CD4-positive, alpha-beta T cell treated with Interleukin-6 for 4 hours (primary cell): ENCODE measurements around the gene ARL14.

Experiments
- DNase-seq: peaks from one replicate; pipeline ENCODE4 v3.0.0-alpha.2; 2020; ENCODE audit warnings: mixed read lengths

The ARL14 gene

DNA sequence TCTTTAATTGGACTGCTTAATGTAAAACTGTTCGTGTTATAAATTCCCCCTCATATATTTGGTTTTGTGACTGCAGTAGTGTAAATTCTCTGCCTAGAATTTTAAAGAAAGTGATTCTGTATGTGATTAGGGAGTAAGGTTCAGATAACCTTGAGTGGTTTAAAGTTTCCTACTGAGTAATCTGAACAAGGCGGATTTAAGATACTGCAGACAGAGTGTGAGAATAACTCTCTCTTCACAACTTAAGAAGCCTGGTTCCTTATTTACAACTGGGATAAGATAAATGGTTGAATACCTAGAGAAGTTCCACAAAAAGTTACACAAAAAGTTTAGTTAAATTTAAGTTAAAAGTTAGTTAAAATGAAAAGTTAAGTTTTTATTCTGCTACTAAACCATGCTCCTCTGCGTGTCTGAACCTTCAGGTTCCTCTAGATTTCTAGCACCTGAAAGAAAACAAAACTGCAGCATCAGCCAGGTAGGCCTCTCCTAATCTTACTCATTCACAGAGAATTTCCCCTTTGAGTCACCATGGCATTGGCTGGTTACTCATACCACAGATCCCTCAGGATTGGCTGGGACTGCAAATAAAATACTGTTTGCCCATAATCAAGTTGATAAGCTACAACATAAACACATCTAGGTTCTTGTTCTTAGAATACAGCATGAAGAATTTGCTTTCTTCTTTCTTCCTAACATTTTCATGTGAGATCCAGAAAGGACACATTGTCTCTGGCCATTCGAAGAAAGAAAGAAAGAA is at the start of gene ARL14:
TSS of gene ARL14 (plus strand) at position 614 of the 757 bp plus-strand sequence. CDS start 187 bp downstream, outside the sequence.
- no peak for DNase-seq

DNA sequence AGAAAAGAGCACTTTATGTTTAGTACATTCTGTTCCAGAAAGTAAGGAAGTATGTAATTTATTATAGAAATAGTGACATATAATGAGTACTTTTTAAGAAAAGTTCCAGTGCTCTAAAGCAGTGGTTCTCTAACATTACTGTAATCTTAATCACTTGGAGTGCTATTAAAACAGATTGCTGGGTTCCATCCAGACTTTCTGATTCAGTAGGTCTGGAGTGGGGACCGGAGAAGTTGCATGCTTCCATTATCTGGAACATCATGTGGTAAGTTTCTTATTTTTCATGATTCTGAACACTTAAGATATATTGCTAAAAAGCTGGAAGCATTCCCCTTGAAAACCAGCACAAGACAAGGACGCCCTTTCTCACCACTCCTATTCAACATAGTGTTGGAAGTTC is 47.5 kb upstream of the ARL14 start:
- no peak for DNase-seq

DNA sequence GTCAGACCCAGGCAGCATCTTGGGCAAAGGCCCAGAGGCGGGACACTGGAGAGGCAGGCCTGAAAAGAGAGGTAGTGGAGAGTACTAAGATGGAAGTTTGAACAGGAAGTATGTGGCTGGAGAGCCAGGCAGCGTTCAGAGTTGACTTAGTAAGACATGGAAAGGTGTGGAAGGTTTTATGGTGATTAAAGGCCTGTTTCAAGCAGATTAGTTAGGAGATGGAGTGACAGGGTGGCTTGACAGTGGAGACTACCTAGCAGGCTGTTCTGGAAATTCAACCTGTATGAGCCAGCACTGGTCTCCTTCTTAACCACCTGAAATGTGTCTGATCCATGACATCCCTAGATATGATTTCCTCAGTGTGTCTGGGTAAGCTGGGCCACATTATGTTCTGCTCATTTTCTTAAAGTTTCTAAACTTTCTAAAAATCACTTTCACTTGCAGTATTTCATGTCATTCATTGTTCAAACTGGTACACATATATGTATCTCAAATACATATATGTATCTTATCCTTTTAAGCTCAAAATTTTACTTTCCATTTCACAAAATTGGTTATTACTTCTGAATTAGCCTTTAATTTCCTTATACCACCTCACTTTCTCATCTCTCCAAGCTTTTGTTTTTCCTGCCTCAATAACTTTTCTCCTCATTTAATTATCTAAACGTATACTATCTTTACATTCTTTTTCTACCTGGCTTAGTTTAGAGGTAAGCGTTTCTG is 43.4 kb upstream of the ARL14 start:
- no peak for DNase-seq

DNA sequence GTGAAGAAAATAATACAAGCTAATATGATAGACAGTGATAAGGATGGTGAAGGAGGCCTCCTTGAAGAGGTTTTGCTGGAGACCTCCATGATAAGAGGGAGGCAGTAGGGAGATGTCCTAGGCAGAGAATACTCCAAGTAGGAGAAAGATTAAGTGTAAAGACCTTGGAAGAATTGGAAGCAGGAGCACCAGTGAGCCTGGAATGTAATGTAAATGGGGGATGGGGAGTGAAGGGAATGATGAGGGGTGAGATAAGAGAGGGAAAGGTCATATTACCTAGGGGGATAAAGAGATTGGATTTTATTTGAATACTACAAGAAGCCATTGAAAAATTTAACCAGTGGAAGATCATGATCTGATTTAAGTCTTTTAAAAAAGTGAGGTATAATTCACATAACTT is 41.7 kb upstream of the ARL14 start:
- no peak for DNase-seq

DNA sequence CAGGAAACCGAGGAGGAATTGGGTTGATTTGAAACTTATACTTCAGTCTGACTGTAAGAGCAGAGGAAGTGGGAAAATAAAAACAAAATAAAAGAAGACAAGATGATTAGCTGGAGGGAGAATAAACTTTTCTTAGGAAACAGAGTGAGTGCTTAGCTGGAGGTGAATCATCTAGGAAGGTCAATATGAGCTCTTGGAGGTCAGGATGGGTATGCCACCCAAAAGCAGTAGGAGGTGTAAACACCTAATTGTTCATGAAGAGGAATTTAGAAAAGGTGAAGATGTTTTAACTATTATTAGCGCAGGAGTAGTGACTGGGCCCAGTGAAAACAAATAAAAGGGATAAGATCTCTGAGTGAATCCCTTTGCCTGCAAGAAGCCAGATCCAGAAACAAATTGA is 39.9 kb upstream of the ARL14 start:
- no peak for DNase-seq

DNA sequence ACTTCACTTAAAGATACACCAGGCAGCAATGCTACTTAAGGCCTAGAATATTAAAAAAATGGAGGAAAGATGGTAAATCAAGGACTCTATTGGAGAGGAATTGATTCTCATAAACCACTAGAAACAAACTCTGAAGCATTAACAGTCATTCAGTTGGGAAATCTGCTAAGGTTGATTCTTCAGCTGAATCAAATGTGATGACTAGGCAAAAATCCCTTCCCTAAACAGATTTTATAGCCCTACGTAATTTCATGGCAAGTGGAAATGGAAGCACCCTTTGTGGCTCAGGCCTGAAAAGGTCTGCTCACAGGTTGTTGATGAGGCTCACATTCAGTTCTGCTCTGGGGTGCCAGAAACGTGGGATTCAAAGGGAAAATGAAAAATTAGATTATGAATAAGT is 38.8 kb upstream of the ARL14 start:
- DNase-seq = no peak

DNA sequence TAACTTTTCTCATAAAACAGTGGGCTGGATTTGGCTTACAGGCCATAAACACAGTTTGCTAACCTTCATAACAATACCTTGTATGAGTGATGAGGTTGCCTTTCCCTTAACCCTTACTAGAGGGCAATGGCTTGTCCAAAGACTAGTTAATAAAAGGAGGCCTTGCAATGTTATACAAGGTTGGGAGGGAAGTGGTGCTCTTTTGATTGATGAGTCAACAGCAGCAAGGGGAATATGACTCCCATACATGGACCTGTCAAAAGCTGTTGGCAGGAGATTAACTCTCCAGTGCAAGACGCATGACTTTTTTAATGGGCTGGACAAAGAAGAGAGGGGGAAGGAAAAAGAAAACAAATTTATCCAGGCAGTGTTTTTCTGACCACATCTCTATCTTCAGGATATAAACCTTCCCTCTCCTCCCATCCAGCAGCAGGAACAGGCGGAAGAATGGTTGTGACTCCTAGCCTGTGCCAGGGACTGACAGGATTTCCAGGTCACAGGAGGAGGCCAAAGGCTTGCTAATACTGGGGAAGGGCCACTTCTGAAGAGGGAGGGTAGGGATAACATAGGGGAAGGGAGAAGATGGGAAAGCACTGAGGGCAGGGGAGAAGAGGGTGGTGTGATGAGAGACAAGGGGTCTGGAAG is 35.2 kb upstream of the ARL14 start:
- DNase-seq = no peak

DNA sequence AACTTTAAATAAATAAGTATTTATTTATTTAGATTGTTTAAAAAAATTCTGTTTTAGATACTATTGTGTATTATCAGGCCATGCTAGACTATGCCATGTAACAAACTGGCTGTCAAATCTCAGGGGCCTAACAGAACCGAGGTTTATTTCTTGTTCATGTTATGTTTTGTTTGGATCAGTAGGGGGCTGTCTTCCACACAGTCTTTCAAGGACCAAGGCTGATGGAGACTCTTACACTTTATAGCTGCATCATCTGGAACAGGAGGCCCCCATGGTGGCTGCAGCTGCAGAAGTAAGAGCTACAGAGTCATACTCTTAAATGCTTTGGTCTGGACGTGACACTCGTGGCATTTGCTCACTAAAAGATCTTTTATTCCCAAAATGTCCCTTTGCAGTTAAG is 33.0 kb upstream of the ARL14 start:
- no peak for DNase-seq

DNA sequence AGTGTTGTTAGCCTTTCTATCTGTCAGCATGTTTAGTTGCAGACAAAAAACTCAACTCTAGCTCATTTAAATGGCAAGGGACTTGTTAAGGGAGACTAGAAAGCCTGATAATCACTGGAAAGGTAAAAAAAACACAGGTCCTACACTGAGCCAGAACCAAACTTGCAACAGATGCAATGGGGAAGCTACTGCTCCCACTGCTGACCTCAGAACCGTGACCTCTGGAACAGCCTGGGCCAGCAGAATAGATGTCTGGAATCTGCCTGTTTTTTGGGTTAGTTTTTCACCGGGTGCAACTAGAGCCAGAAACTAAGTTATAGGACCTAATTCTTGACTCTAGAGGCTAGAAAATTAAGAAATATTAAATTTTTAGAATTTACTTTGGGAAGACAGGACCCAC is 32.5 kb upstream of the ARL14 start:
- DNase-seq = no peak

DNA sequence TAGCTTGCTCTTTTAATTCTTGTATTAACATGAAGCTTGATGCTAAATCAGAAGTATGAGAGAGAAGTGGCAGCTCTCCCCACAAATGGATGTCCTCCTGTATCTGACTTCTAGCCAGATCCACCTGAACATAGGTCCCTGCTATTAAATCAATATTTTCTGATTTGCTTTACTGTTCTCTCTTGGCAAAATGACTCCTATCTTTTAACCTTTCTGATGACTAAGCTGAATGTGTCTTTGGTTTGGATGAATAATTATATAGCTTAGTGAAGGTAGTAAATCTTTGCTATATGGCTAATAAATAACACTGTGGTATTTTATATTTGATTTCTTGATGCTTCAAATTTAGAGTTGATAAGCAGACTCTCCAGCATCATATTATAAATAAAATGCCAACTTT is 28.3 kb upstream of the ARL14 start:
- DNase-seq = no peak

DNA sequence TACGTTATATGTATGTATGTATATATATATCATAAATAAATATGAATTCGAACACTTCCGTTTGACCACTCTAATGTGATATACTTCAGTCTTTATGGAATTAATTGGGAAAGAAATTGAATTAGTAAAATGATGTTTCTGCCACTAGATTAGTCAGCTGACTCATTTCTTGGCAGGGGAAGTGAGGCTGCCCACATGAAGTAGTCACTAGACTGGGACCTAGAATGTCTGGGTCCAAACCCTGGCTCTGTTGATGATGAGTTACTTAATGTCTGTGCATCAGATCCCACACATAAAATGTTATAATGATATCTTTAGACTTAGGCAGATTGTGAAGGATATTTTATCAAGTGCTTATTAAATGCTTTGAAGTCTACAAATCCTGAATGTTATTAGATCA is 27.4 kb upstream of the ARL14 start:
- DNase-seq = no peak

DNA sequence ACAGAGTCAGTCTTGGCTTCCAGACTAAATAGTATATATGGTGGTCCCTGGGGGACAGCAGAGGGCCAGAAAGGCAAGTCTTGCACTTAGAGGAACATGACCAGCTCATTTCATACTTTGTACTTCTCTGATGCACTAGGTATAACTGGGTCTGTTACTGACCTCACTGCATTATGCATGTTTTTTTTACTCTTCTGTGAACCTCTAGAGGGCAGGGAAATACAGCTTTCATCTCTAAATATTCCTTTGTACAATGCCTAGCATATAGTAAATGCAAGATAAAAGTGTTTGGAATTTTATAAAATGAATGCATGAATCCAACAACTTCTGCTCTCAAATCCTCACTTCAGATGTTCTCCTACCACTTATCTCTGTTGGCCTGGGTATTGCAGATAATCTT is 23.4 kb upstream of the ARL14 start:
- DNase-seq = no peak

DNA sequence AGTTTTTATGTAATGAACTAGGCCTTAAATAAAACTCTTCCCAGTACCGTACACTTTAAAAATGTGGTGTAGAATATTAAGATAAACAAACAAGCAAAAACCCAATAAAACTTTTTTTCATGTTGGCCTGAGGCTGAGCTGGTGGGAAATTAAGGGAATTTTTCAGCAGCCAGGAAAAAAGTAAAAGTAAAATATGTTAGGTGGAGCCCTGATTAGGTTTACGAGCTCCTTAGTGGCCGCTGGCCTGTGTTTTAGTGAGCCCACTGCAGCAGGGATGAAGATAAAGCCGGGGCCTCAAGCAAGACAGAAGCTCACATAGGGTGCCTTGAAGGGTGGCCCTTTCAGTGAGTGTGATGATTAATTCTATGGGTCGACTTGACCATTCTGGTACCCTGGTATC is 16.1 kb upstream of the ARL14 start:
- no peak for DNase-seq

DNA sequence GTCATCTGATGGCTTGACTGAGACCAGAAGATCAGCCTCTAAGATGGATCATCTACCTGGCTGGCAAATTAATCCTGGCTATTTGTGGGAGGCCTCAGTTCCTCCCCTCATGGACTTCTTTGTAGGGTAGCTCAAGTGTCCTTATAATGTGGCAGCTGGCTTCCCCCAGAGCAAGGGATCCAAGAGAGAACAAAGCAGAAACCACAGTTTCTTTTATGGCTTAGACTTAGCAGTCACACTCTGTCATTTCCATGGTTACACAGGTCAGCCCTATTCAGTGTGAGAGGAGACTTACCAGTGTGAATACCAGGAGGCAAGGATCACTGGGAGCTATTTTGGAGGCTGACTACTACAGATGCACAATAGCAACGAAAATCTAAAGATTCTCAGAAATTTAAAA is 15.3 kb upstream of the ARL14 start:
- no peak for DNase-seq

DNA sequence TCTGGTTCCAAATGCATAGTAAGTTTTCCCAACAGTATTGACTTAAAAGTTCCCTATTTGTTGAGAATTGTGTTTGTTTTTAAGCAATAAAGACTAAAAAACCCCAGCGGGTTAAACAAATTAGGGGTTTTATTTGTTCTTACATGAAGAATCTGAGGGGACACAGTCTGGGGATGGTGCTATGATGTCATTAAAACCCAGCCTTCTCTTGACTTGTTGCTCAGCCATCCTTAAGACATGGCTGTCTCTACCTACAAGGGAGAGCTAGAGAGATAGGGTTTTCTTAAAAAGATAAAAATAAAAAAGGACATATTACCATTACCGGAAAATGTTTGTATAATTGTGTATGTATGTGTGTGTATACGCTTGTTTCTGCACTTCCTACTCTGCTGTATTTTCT is 11.7 kb upstream of the ARL14 start:
- DNase-seq = no peak

DNA sequence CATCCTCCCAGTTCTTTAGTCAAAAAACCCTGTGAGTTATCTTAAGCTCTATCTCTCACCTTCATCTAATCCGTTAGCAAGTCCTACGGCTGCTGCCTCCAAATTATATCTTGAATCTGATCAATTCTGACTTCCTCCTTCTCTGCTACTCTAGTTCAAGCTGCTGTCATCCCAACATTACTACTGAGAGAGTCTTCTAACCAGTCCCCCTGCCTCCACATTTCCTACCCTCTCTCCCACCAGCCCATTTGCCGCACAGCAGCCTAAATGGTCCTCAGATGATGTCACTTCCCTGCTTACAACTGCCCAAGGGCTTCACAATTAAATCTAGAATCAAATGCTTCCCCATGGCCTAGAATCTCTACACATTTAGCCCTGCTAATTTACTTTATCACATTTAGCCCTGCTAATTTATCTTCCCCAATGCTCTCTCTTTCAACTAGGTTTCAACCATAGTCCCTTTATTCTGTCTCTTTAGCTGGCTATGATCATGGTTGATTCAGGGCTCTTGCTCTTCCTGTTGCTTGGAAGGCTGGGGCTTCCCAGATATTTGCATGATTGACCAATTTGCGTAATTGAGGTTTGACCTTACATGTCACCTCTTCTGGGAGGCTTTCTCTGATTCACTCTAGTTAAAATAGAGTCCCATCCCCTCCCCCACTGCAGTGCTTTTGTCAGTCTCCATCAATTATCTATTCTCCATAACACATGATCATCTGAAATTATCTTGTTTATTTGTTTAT is 11.0 kb upstream of the ARL14 start:
- no peak for DNase-seq

DNA sequence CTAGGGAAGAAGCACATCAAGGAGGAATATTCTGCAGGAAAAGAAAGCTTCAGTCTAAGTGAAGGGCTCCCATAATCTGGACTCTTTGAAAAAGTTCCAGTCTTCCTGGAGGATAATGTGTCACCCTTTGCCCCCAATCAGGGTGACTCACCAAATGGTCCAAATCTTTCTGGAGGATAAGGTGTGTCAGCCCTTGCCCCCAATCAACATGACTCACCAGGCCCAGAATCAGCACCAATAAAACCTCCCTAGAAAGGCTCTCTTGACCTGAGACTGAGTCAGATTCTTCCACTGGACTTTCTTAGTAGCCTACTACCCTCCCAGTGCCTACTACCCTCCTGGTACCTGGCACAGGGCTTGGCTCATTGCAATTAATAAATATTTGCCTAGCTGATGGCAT is 9.5 kb upstream of the ARL14 start:
- no peak for DNase-seq

DNA sequence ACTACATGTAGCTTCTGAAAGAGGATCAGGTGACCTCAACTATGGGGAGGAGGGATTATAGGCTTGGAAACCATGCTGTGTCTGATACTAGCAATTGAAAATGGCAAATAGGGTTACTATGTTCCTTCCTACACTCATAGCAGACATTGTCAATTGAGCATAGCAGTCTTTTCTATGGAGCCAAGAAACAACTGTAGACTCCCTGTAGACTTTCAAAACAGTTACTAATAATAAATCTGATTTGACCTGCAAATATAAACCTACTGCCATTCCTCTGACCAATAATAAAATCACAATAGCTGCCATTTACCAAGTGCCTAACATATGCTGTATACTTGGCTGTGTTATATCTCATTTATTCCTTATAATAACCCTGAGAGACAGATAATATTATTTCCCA is 8.5 kb upstream of the ARL14 start:
- no peak for DNase-seq

DNA sequence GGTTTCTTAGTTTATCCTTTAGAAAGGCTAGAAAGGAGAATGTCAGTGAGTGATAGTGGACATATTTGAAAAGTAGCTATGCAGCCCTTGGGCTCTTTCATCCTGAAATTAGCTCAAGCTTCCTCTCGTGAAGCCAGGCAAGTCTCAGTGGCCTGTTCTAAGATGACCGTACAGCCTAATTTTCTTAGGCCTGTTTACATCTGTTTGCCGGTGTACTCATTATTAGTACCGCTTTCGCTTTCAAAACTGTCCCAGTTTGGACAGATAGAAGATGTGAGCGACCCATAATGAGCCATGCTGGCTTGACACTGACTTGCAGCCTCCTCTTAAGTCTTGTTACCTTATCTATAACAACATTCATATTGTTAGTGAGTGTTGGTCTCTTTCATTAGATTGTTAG is 5.7 kb upstream of the ARL14 start:
- no peak for DNase-seq

DNA sequence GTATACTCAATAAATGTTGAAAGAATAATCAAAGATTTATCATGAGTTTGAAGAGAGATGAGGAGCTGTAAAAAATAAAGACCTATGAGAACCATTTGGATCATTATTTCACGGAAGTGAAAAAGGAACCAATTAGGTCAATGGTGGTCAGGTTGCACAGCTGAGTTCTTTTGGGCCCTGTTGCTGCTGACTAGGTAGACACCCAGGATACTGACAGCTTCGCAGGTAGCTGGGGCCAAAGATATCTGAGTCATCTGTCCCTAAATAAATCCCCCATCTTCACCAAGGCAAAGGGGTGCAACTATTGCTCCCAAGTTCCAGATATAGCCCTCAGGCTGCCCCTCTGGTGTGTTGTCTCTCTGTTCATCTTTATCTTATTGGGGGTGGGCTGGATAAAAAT is 5.0 kb upstream of the ARL14 start:
- no peak for DNase-seq

DNA sequence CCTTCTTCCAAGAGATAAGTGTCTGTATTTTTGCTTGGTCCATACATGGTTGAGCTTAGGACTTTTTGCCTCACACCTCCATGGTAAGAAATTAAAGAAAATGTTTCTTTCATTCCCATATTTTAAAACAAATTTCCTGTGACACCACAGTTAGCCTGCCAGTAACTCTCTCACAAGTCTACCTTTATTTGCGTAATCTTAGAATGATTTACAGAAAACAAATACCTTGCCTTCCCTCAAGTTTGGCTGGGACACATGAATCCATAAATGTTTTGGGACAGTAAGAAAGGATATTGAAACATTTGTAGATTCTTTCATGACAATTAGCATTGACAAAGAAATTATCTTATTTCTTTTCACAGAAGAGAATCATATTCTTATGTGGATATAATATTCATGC is 3.8 kb upstream of the ARL14 start:
- no peak for DNase-seq

DNA sequence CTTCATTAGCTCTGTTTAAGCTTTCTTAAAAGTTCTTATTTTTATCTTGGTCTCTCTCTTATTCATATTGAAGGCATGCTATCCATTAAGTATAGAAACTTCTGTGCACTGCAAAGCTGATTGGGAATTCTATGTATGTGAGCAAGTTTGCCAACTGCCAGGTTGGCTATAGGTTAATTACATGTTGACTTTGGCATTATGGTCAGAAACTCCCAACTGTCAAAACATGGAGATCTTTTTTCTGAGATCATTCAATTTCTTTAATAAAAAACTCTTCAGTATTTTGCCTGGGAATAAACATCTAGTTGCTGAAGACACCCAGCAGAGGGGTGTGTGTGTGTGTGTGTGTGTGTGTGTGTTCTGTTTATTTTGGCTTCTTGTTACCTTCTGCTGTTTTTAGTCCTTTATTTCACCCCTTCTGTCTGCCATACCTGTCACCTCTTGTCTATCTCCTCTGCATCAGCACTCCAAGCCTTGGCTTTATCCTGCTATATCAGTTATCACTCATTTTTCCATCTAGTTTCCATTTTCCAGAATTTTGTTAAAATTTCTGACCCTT is 1.3 kb upstream of the ARL14 start:
- no peak for DNase-seq

DNA sequence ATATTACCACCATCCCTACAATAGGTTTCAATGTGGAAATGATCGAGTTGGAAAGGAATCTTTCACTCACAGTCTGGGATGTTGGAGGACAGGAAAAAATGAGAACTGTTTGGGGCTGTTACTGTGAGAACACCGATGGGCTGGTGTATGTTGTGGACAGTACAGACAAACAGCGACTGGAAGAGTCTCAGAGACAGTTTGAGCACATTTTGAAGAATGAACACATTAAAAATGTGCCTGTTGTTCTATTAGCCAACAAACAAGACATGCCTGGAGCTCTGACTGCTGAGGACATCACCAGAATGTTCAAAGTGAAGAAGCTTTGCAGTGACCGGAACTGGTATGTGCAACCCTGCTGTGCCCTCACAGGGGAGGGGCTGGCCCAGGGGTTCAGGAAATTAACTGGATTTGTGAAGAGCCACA is 510 bp downstream of the ARL14 start:
- DNase-seq = no peak
